C4-2B (cell line): ENCODE results near the gene METTL17.

ENCODE experiments used
- H3K27ac ChIP-seq: fragments of 450-650 bp; 2 replicates; pipeline ENCODE4 v1.5.1; 2017
- CTCF ChIP-seq: fragments of 450-650 bp; conservative IDR thresholded peaks from 2 replicates; pipeline ENCODE4 v1.5.1; 2017; ENCODE audit warnings: mild to moderate bottlenecking
- ZFX ChIP-seq: fragments of 450-650 bp; IDR thresholded peaks from 2 replicates; pipeline ENCODE4 v1.6.1; 2017

Gene METTL17

GRCh38 chr14:21023174-21023573 is 33.4 kb downstream of the METTL17 start:
- TF ChIP-seq ZFX (no peak), CTCF (no peak)
- no peak overlapping the region for H3K27ac ChIP-seq

- peak overlapping the region; percentile 76 for H3K27ac ChIP-seq
- TF ChIP-seq ZFX (no peak), CTCF (no peak)
These were observed 34.2 kb downstream of the METTL17 start for GRCh38 chr14:21023817-21024584.

GRCh38 chr14:21024585-21025370 is 35.0 kb downstream of the METTL17 start, which contains the start of gene NDRG2:
TSS of gene NDRG2 (minus strand) at chr14:21025061. CDS start at chr14:21023315, 1,746 bp downstream.
- peak within 1 kb of the TSS; percentile 76 for H3K27ac ChIP-seq
- TF ChIP-seq CTCF: no peak
- peak; percentile 77 for TF ChIP-seq ZFX

GRCh38 chr14:21025371-21026273 is 35.8 kb downstream of the METTL17 start:
- peak overlapping the region; percentile 76 for H3K27ac ChIP-seq
- no peak for TF ChIP-seq CTCF
- no peak for TF ChIP-seq ZFX

- TF ChIP-seq ZFX: no peak
- no peak for TF ChIP-seq CTCF
- H3K27ac ChIP-seq: no peak overlapping the region
These were observed 36.7 kb downstream of the METTL17 start for GRCh38 chr14:21026274-21026987.

- TF ChIP-seq CTCF (no peak), ZFX (no peak)
- H3K27ac ChIP-seq: no peak overlapping the region
These were observed 37.2 kb downstream of the METTL17 start for GRCh38 chr14:21026988-21027315.
